ENCODE data around the gene PRRT4. TPM values are rescaled to one million over a fixed set of nuclear protein-coding genes. Genes with fewer than 3 reads are reported as not detected.

The PRRT4 gene
- total RNA-seq, 6 experiments from 2014 or later, result not detected

- Mint-ChIP-seq H3K27me3 (ENCODE audit: insufficient read depth) (no peaks in the 10 kb centered on the region; the same call in 1 of the 2 replicates), H3K4me1 (ENCODE audit: low read depth) (no peaks in the 10 kb centered on the region), H3K27ac (no peak overlapping the region), H3K4me3 (no peak overlapping the region), H3K9me3 (no peaks in the 10 kb centered on the region), H3K36me3 (ENCODE audit: low read depth) (peaks cover 51% of the 10 kb centered on the region)
- TF ChIP-seq CTCF (IDR thresholded peaks at IDR 0.05), result no peak
- DNase-seq, result no peak
Measured at GRCh38 chr7:128309976-128310375, 51.5 kb downstream of the PRRT4 start.

- Mint-ChIP-seq H3K27me3 (ENCODE audit: insufficient read depth) (no peaks in the 10 kb centered on the region; the same call in 1 of the 2 replicates), H3K9me3 (no peaks in the 10 kb centered on the region), H3K4me1 (ENCODE audit: low read depth) (no peaks in the 10 kb centered on the region), H3K36me3 (ENCODE audit: low read depth) (peaks cover 45% of the 10 kb centered on the region), H3K27ac (no peak overlapping the region), H3K4me3 (no peak overlapping the region)
- DNase-seq, result no peak
- TF ChIP-seq CTCF (IDR thresholded peaks at IDR 0.05), result no peak
Measured at GRCh38 chr7:128309124-128309523, 52.4 kb downstream of the PRRT4 start.

- no peak overlapping the region for H3K4me3 Mint-ChIP-seq
- H3K36me3 Mint-ChIP-seq (ENCODE audit: low read depth), result peaks cover 33% of the 10 kb centered on the region
- no peaks in the 10 kb centered on the region; the same call in 1 of the 2 replicates for H3K27me3 Mint-ChIP-seq (ENCODE audit: insufficient read depth)
- no peaks in the 10 kb centered on the region for H3K9me3 Mint-ChIP-seq
- H3K27ac Mint-ChIP-seq, result no peak overlapping the region
- H3K4me1 Mint-ChIP-seq (ENCODE audit: low read depth), result no peaks in the 10 kb centered on the region
- no peak for DNase-seq
- no peak for TF ChIP-seq CTCF (IDR thresholded peaks at IDR 0.05)
Measured at GRCh38 chr7:128307061-128307460, 54.4 kb downstream of the PRRT4 start.

GRCh38 chr7:128304212-128304611 lies 57.3 kb downstream of the PRRT4 start:
- Mint-ChIP-seq H3K9me3 (no peaks in the 10 kb centered on the region), H3K27ac (no peak overlapping the region), H3K4me3 (no peak overlapping the region), H3K36me3 (ENCODE audit: low read depth) (peaks cover 27% of the 10 kb centered on the region), H3K4me1 (ENCODE audit: low read depth) (no peaks in the 10 kb centered on the region), H3K27me3 (ENCODE audit: insufficient read depth) (no peaks in the 10 kb centered on the region; the same call in 1 of the 2 replicates)
- no peak for TF ChIP-seq CTCF (IDR thresholded peaks at IDR 0.05)
- no peak for DNase-seq

GRCh38 chr7:128303643-128304042 lies 57.8 kb downstream of the PRRT4 start:
- H3K4me1 Mint-ChIP-seq (ENCODE audit: low read depth), result no peaks in the 10 kb centered on the region
- no peaks in the 10 kb centered on the region; the same call in 1 of the 2 replicates for H3K27me3 Mint-ChIP-seq (ENCODE audit: insufficient read depth)
- TF ChIP-seq CTCF (IDR thresholded peaks at IDR 0.05), result no peak
- peaks cover 22% of the 10 kb centered on the region for H3K36me3 Mint-ChIP-seq (ENCODE audit: low read depth)
- H3K27ac Mint-ChIP-seq, result no peak overlapping the region
- no peak for DNase-seq
- no peaks in the 10 kb centered on the region for H3K9me3 Mint-ChIP-seq
- H3K4me3 Mint-ChIP-seq, result no peak overlapping the region

- no peak for DNase-seq
- TF ChIP-seq CTCF (IDR thresholded peaks at IDR 0.05), result no peak
- H3K27me3 Mint-ChIP-seq (ENCODE audit: insufficient read depth), result no peaks in the 10 kb centered on the region; the same call in 1 of the 2 replicates
Measured at GRCh38 chr7:128303133-128303532, 58.4 kb downstream of the PRRT4 start.

More at GRCh38 chr7:128303133-128303532, 58.4 kb downstream of the PRRT4 start:
- no peak overlapping the region for H3K27ac Mint-ChIP-seq
- H3K36me3 Mint-ChIP-seq (ENCODE audit: low read depth), result peaks cover 18% of the 10 kb centered on the region
- H3K4me1 Mint-ChIP-seq (ENCODE audit: low read depth), result no peaks in the 10 kb centered on the region
- no peaks in the 10 kb centered on the region for H3K9me3 Mint-ChIP-seq
- H3K4me3 Mint-ChIP-seq, result no peak overlapping the region
